Esophagus squamous epithelium (tissue), 4 donors: Measurements from ENCODE around the gene KCNH5.

Experiments
- POLR2A ChIP-seq, 4 donors: fragments of 450-650 bp; IDR thresholded peaks; one replicate each; pipeline ENCODE4 v1.6.1; 2017; ENCODE audit warnings: antibody characterized with exemption in 4 of 4, mild to moderate bottlenecking in 4 of 4, moderate library complexity in 3 of 4
- TF ChIP-seq, protein P1 (sequence below), 6 experiments: fragments of 450-650 bp in 4 of 6; fragments of 200-600 bp in 2 of 6; sonication (generic) in 2 of 6; IDR thresholded peaks; one replicate each; pipeline ENCODE4 v1.5.1; 2016 to 2019; ENCODE audit warnings: antibody characterized with exemption in 6 of 6, mild to moderate bottlenecking in 4 of 6, moderate library complexity in 4 of 6

GRCh38 chr14:62687818-62688217, 357.4 kb downstream of the KCNH5 start:
- TF ChIP-seq, protein P1, sequence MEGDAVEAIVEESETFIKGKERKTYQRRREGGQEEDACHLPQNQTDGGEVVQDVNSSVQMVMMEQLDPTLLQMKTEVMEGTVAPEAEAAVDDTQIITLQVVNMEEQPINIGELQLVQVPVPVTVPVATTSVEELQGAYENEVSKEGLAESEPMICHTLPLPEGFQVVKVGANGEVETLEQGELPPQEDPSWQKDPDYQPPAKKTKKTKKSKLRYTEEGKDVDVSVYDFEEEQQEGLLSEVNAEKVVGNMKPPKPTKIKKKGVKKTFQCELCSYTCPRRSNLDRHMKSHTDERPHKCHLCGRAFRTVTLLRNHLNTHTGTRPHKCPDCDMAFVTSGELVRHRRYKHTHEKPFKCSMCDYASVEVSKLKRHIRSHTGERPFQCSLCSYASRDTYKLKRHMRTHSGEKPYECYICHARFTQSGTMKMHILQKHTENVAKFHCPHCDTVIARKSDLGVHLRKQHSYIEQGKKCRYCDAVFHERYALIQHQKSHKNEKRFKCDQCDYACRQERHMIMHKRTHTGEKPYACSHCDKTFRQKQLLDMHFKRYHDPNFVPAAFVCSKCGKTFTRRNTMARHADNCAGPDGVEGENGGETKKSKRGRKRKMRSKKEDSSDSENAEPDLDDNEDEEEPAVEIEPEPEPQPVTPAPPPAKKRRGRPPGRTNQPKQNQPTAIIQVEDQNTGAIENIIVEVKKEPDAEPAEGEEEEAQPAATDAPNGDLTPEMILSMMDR (IDR thresholded peaks at IDR 0.05), result no peak
- no peak for TF ChIP-seq POLR2A (IDR thresholded peaks at IDR 0.05)
